Hepatocyte (in vitro differentiated cells): ENCODE results near the gene PYM1. TPM values are rescaled to one million over a fixed set of nuclear protein-coding genes. Genes with fewer than 3 reads are reported as not detected.

Experiments
- DNase-seq: peaks from one replicate; pipeline ENCODE4 v3.0.0-alpha.2; 2016; ENCODE audit warnings: low spot score
- H2AFZ ChIP-seq: fragments of 200-600 bp; sonication (generic); 2 replicates; pipeline ENCODE4 v1.6.0; 2016; ENCODE audit warnings: antibody characterized with exemption, mild to moderate bottlenecking
- H3K27ac ChIP-seq: fragments of 200-600 bp; sonication (generic); 2 replicates; pipeline ENCODE4 v1.5.1; 2016; ENCODE audit warnings: mild to moderate bottlenecking
- H3K27me3 ChIP-seq: fragments of 200-600 bp; sonication (generic); 2 replicates; pipeline ENCODE4 v1.6.1; 2016
- H3K36me3 ChIP-seq: fragments of 200-600 bp; sonication (generic); replicated peaks from 2 replicates; pipeline ENCODE4 v1.5.1; 2016; ENCODE audit warnings: low read depth; ENCODE audit not compliant: insufficient read depth
- H3K4me1 ChIP-seq: fragments of 200-600 bp; sonication (generic); 2 replicates; pipeline ENCODE4 v1.5.1; 2016; ENCODE audit warnings: mild to moderate bottlenecking, moderate library complexity; ENCODE audit not compliant: insufficient read depth
- H3K4me2 ChIP-seq: fragments of 200-600 bp; sonication (generic); 2 replicates; pipeline ENCODE4 v1.6.0; 2016
- H3K4me3 ChIP-seq: fragments of 200-600 bp; sonication (generic); 2 replicates; pipeline ENCODE4 v1.5.1; 2016; ENCODE audit warnings: mild to moderate bottlenecking
- H3K79me2 ChIP-seq: fragments of 200-600 bp; sonication (generic); 2 replicates; pipeline ENCODE4 v1.6.0; 2017; ENCODE audit warnings: mild to moderate bottlenecking
- H3K9me2 ChIP-seq: fragments of 200-600 bp; sonication (generic); replicated peaks from 2 replicates; pipeline ENCODE4 v1.6.0; 2017; ENCODE audit warnings: mild to moderate bottlenecking; ENCODE audit not compliant: insufficient read depth
- H3K9me3 ChIP-seq: fragments of 200-600 bp; sonication (generic); 2 replicates; pipeline ENCODE4 v1.5.1; 2016; ENCODE audit warnings: low read depth, mild to moderate bottlenecking
- H4K20me1 ChIP-seq: fragments of 200-600 bp; sonication (generic); 2 replicates; pipeline ENCODE4 v1.6.0; 2016; ENCODE audit warnings: mild to moderate bottlenecking; ENCODE audit not compliant: insufficient read depth, poor library complexity, severe bottlenecking
- EZH2 ChIP-seq: fragments of 200-600 bp; sonication (generic); IDR thresholded peaks from 2 replicates; pipeline ENCODE4 v1.6.1; 2016; ENCODE audit warnings: antibody characterized with exemption, mild to moderate bottlenecking, borderline replicate concordance
- EZH2phosphoT487 ChIP-seq: fragments of 200-600 bp; sonication (generic); IDR thresholded peaks from one replicate; pipeline ENCODE4 v1.6.1; 2018; ENCODE audit warnings: antibody characterized with exemption, mild to moderate bottlenecking, low read depth, moderate library complexity; ENCODE audit not compliant: unreplicated experiment, severe bottlenecking
- WGBS: methylation state at CpG from one replicate; pipeline ENCODE4 v1.1.6; 2016; ENCODE audit warnings: low lambda C conversion rate; ENCODE audit errors: missing lambda C conversion rate; 5-methylcytosine and 5-hydroxymethylcytosine counted together
- polyA plus RNA-seq: library from polyadenylated mRNA; unstranded; fragments of >200 nt; fragmentation: Nextera tagmentation; extraction: Ambion mirVana; gene quantifications from 2 replicates; pipeline ENCODE4 v1.2.1, GENCODE V29; 2016
- total RNA-seq: library from RNA; depleted of rRNA; stranded (reverse); fragments of >200 nt; gene quantifications from 2 replicates; pipeline ENCODE4 v1.2.3, GENCODE V29; 2014
- TF ChIP-seq, protein P1 (sequence below): fragments of 200-600 bp; sonication (generic); IDR thresholded peaks from 2 replicates; pipeline ENCODE4 v1.5.1; 2016; ENCODE audit warnings: antibody characterized with exemption, mild to moderate bottlenecking; ENCODE audit not compliant: poor library complexity

The PYM1 gene
- total RNA-seq (33.7 and 44.5 TPM in 2 replicates), polyA plus RNA-seq (39.9 and 51.1 TPM in 2 replicates)

DNA sequence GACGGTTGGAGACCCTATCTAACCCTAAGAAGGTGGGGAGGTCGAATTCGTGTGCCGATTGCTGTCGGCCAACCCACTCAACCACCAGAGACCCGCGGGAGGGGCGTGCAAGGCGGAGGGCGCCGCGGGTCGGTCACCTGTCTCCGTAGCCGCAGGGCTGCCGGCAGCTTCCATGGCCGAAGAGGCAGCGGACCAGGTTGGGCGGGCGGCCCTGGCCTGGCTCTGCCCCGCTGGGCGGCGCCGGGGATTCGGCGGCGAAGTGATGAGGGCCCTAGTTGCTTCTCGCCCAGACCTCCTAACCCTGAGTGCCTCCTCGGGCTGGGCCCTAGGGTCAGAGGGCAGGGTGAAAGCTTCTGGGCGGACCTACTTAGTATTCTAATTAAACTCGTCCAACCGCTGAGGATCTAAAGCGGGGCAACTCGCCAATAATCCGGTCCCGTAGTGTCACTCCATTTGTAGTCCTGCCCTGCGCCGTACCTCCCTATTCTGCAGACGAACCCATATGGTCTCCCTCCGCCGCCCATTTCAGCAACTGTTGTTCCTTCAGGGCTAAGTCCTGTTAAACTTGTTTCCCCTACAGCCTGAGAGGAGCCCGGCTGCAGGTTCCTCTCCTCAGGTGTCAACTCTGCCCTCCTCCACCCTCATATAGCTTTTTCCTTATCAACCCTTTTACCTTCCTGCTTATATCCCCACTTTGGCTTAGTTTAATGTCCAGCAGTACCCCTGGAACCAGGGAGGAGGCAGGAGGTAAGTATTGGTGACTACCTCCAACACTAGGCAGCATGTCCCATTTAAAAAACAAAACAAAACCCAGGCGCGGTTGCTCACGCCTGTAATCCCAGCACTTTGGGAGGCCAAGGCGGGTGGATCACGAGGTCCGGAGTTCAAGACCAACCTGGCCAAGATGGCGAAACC, at the start of gene PYM1:
Gene PYM1 (minus strand): TSS at position 307 of the 915 bp plus-strand sequence. CDS start 133 bp downstream, at position 174.
- Histone ChIP-seq H3K4me3 (peak within 1 kb of the TSS; percentile 70), H3K27me3 (no peaks in the 10 kb centered on the region), H3K27ac (peak within 1 kb of the TSS; percentile 97), H3K4me2 (peak within 1 kb of the TSS; percentile 92), H3K9me2 (no peaks in the 10 kb centered on the region), H3K36me3 (no peaks in the 10 kb centered on the region), H4K20me1 (no peaks in the 10 kb centered on the region), H2AFZ (peak within 1 kb of the TSS; percentile 75), H3K79me2 (peaks cover 49% of the 10 kb centered on the region), H3K9me3 (no peaks in the 10 kb centered on the region), H3K4me1 (peaks cover 37% of the 10 kb centered on the region)
- peak; percentile 78 for DNase-seq
- WGBS = 5% methylated on average over 49 of the region's 49 CpGs
- TF ChIP-seq EZH2 = no peak
- TF ChIP-seq EZH2phosphoT487 = no peak
- TF ChIP-seq, protein P1, sequence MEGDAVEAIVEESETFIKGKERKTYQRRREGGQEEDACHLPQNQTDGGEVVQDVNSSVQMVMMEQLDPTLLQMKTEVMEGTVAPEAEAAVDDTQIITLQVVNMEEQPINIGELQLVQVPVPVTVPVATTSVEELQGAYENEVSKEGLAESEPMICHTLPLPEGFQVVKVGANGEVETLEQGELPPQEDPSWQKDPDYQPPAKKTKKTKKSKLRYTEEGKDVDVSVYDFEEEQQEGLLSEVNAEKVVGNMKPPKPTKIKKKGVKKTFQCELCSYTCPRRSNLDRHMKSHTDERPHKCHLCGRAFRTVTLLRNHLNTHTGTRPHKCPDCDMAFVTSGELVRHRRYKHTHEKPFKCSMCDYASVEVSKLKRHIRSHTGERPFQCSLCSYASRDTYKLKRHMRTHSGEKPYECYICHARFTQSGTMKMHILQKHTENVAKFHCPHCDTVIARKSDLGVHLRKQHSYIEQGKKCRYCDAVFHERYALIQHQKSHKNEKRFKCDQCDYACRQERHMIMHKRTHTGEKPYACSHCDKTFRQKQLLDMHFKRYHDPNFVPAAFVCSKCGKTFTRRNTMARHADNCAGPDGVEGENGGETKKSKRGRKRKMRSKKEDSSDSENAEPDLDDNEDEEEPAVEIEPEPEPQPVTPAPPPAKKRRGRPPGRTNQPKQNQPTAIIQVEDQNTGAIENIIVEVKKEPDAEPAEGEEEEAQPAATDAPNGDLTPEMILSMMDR = no peak

DNA sequence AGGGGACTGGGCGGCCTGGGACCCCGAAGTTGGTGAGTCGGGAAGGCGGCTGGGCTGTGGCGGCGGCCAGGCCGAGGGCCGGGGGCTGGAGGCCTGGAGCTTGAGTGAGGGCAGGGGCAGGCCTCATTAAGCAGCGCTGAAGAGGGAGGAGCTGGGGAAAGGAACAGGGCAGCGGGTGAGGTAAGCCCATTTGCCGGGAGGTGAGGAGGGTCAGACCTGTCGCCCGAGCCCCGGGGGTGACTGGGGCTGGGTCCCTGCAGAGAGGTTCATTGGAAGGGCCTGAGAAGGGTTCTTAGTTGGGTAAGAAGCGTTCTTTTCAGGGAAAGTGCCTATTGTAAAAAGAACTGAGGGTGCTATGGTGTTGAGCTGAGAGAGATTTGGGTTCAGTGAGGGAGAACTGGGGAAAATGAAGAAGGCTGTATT, 46.6 kb upstream of the PYM1 start:
- H3K4me1 ChIP-seq = peaks cover 18% of the 10 kb centered on the region
- no peaks in the 10 kb centered on the region for H3K9me2 ChIP-seq
- H3K27ac ChIP-seq = peak overlapping the region; percentile 96
- no peaks in the 10 kb centered on the region for H3K36me3 ChIP-seq
- peak overlapping the region; percentile 54 for H3K4me3 ChIP-seq
- peak overlapping the region; percentile 50 for H2AFZ ChIP-seq
- peaks cover 55% of the 10 kb centered on the region for H3K79me2 ChIP-seq
- 1% methylated on average over 10 of the region's 15 CpGs for WGBS
- H3K9me3 ChIP-seq = no peaks in the 10 kb centered on the region
- H3K27me3 ChIP-seq = no peaks in the 10 kb centered on the region
- peak overlapping the region; percentile 87 for H3K4me2 ChIP-seq
- H4K20me1 ChIP-seq = peaks cover 32% of the 10 kb centered on the region
- TF ChIP-seq EZH2 (no peak), EZH2phosphoT487 (no peak)
- TF ChIP-seq, protein P1 = no peak
- peak; percentile 79 for DNase-seq

DNA sequence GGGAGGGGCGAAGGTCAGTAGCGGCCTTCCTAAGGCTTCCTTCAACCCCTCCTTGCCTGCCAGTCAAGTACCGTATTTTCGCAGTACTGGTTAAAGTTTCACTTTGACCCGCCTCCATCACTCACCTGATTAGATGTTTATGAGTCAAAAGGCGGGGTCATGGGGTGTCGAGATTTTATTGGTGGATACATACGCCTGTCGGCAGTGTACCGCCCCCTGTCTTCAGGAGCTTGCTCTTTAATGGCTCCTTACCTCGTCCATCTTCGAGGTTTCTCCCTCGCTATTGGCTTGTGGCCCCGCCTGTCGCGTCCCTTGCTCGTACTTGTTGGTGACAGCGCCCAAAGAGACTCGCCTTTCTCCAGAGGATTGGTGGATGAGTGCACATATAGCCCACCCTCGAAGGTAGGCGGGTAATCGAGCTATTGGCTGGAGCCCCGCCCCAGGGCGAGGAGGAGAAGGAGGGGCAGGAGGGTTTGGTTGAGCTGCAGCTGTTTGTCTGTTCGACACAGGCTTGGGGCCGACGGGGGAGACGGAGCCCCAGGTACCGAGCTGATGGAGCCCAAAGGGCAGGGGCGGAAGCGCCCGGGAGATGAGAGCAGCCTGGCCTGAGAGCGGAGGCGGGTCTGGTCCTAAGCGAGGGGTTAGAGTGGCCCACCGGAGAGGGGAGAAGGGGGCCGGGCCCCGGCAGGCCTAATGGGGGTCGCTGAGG, 46.1 kb upstream of the PYM1 start, which contains the start of gene RAB5B:
Gene RAB5B (plus strand): TSS at position 480 of the 709 bp plus-strand sequence. CDS start 12,883 bp downstream, outside the sequence.
- Histone ChIP-seq H3K4me2 (peak within 1 kb of the TSS; percentile 87), H3K36me3 (no peaks in the 10 kb centered on the region), H3K9me2 (no peaks in the 10 kb centered on the region), H3K79me2 (peaks cover 55% of the 10 kb centered on the region), H3K27me3 (no peaks in the 10 kb centered on the region), H3K9me3 (no peaks in the 10 kb centered on the region), H2AFZ (peak within 1 kb of the TSS; percentile 50), H4K20me1 (peaks cover 26% of the 10 kb centered on the region), H3K4me1 (peaks cover 18% of the 10 kb centered on the region), H3K27ac (peak within 1 kb of the TSS; percentile 96), H3K4me3 (peak within 1 kb of the TSS; percentile 54)
- no peak for TF ChIP-seq EZH2phosphoT487
- TF ChIP-seq, protein P1 = no peak
- no peak for TF ChIP-seq EZH2
- DNase-seq = peak; percentile 100
- under 1% methylated on average over 35 of the region's 39 CpGs for WGBS
